Neuron (in vitro differentiated cells): ENCODE measurements around the gene RPAP2.
"Not testable (repeated sequence)": the region's sequence is repeated elsewhere in the genome, so short reads cannot be mapped to it uniquely, and the experiment has no call there.

Experiments used
- H2AFZ ChIP-seq: one replicate; pipeline ENCODE4 v1.6.1; 2013; ENCODE audit warnings: low read depth, mild to moderate bottlenecking, inconsistent platforms, low read length, moderate library complexity
- H3K27me3 ChIP-seq: one replicate; pipeline ENCODE4 v1.6.1; 2013; ENCODE audit warnings: low read length; ENCODE audit not compliant: insufficient read depth
- H3K36me3 ChIP-seq: one replicate; pipeline ENCODE4 v1.6.1; 2013; ENCODE audit warnings: low read length; ENCODE audit not compliant: insufficient read depth
- H3K4me1 ChIP-seq: one replicate; pipeline ENCODE4 v1.6.1; 2013; ENCODE audit warnings: low read length; ENCODE audit not compliant: insufficient read depth
- H3K4me3 ChIP-seq: 2 replicates; pipeline ENCODE4 v1.5.1; 2013; ENCODE audit warnings: mild to moderate bottlenecking, low read length, moderate library complexity
- H3K9me3 ChIP-seq: one replicate; pipeline ENCODE4 v1.6.1; 2013; ENCODE audit warnings: low read length

The RPAP2 gene

GRCh38 chr1:92410706-92411105, 111.8 kb downstream of the RPAP2 start:
- Histone ChIP-seq H2AFZ (no peak overlapping the region), H3K27me3 (no peaks in the 10 kb centered on the region), H3K36me3 (no peaks in the 10 kb centered on the region), H3K4me1 (no peaks in the 10 kb centered on the region), H3K9me3 (no peaks in the 10 kb centered on the region), H3K4me3 (no peak overlapping the region)

- no peaks in the 10 kb centered on the region for H3K27me3 ChIP-seq
- H3K4me3 ChIP-seq: no peak overlapping the region
- no peak overlapping the region for H2AFZ ChIP-seq
These were observed 112.7 kb downstream of the RPAP2 start for GRCh38 chr1:92411511-92411910.

GRCh38 chr1:92419642-92420041, 120.8 kb downstream of the RPAP2 start:
- no peak overlapping the region for H2AFZ ChIP-seq
- H3K9me3 ChIP-seq: no peaks in the 10 kb centered on the region
- H3K4me1 ChIP-seq: no peaks in the 10 kb centered on the region
- no peak overlapping the region for H3K4me3 ChIP-seq
- H3K27me3 ChIP-seq: no peaks in the 10 kb centered on the region
- H3K36me3 ChIP-seq: no peaks in the 10 kb centered on the region

More at GRCh38 chr1:92411511-92411910, 112.7 kb downstream of the RPAP2 start:
- Histone ChIP-seq H3K36me3 (no peaks in the 10 kb centered on the region), H3K4me1 (no peaks in the 10 kb centered on the region), H3K9me3 (no peaks in the 10 kb centered on the region)

GRCh38 chr1:92424381-92424780, 125.5 kb downstream of the RPAP2 start:
- Histone ChIP-seq H3K4me3 (no peak overlapping the region), H3K9me3 (no peaks in the 10 kb centered on the region), H3K27me3 (no peaks in the 10 kb centered on the region), H2AFZ (no peak overlapping the region), H3K4me1 (no peaks in the 10 kb centered on the region), H3K36me3 (no peaks in the 10 kb centered on the region)

GRCh38 chr1:92425617-92426016, 126.8 kb downstream of the RPAP2 start:
- H3K4me1 ChIP-seq: no peaks in the 10 kb centered on the region
- no peaks in the 10 kb centered on the region for H3K36me3 ChIP-seq
- no peak overlapping the region for H2AFZ ChIP-seq
- H3K4me3 ChIP-seq: no peak overlapping the region
- H3K9me3 ChIP-seq: no peaks in the 10 kb centered on the region
- H3K27me3 ChIP-seq: no peaks in the 10 kb centered on the region

GRCh38 chr1:92430030-92430429, 131.2 kb downstream of the RPAP2 start:
- H3K36me3 ChIP-seq: no peaks in the 10 kb centered on the region
- no peaks in the 10 kb centered on the region for H3K9me3 ChIP-seq
- no peak overlapping the region for H3K4me3 ChIP-seq
- no peaks in the 10 kb centered on the region for H3K27me3 ChIP-seq
- H3K4me1 ChIP-seq: no peaks in the 10 kb centered on the region
- no peak overlapping the region for H2AFZ ChIP-seq

- not testable (repeated sequence) for H3K27me3 ChIP-seq, H3K4me3 ChIP-seq, H3K4me1 ChIP-seq, H3K9me3 ChIP-seq, H3K36me3 ChIP-seq, H2AFZ ChIP-seq
These were observed 135.7 kb downstream of the RPAP2 start for GRCh38 chr1:92434572-92434971.

- H3K36me3 ChIP-seq: no peaks in the 10 kb centered on the region
- no peaks in the 10 kb centered on the region for H3K4me1 ChIP-seq
- H2AFZ ChIP-seq: no peak overlapping the region
- no peak overlapping the region for H3K4me3 ChIP-seq
- no peaks in the 10 kb centered on the region for H3K27me3 ChIP-seq
- H3K9me3 ChIP-seq: no peaks in the 10 kb centered on the region
These were observed 140.4 kb downstream of the RPAP2 start for GRCh38 chr1:92439291-92439690.

- Histone ChIP-seq H2AFZ (no peak overlapping the region), H3K4me1 (no peaks in the 10 kb centered on the region), H3K36me3 (no peaks in the 10 kb centered on the region), H3K9me3 (no peaks in the 10 kb centered on the region), H3K27me3 (no peaks in the 10 kb centered on the region), H3K4me3 (no peak overlapping the region)
These were observed 142.4 kb downstream of the RPAP2 start for GRCh38 chr1:92441316-92441696.

- no peaks in the 10 kb centered on the region for H3K4me1 ChIP-seq
- H3K27me3 ChIP-seq: no peaks in the 10 kb centered on the region
- no peaks in the 10 kb centered on the region for H3K36me3 ChIP-seq
- no peaks in the 10 kb centered on the region for H3K9me3 ChIP-seq
- H3K4me3 ChIP-seq: no peak overlapping the region
- H2AFZ ChIP-seq: no peak overlapping the region
These were observed 143.0 kb downstream of the RPAP2 start for GRCh38 chr1:92441697-92442342.

GRCh38 chr1:92442351-92442750, 143.5 kb downstream of the RPAP2 start:
- no peaks in the 10 kb centered on the region for H3K27me3 ChIP-seq
- H3K36me3 ChIP-seq: no peaks in the 10 kb centered on the region
- H2AFZ ChIP-seq: no peak overlapping the region
- H3K4me1 ChIP-seq: no peaks in the 10 kb centered on the region
- H3K9me3 ChIP-seq: no peaks in the 10 kb centered on the region
- no peak overlapping the region for H3K4me3 ChIP-seq

- Histone ChIP-seq H2AFZ (no peak overlapping the region), H3K36me3 (no peaks in the 10 kb centered on the region), H3K4me1 (no peaks in the 10 kb centered on the region), H3K27me3 (no peaks in the 10 kb centered on the region), H3K4me3 (no peak overlapping the region), H3K9me3 (no peaks in the 10 kb centered on the region)
These were observed 145.0 kb downstream of the RPAP2 start for GRCh38 chr1:92443893-92444292.

- no peak overlapping the region for H2AFZ ChIP-seq
- no peak overlapping the region for H3K4me3 ChIP-seq
- H3K27me3 ChIP-seq: no peaks in the 10 kb centered on the region
- H3K9me3 ChIP-seq: no peaks in the 10 kb centered on the region
- H3K4me1 ChIP-seq: no peaks in the 10 kb centered on the region
- H3K36me3 ChIP-seq: no peaks in the 10 kb centered on the region
These were observed 145.5 kb downstream of the RPAP2 start for GRCh38 chr1:92444351-92444750.

GRCh38 chr1:92445865-92446264, 147.0 kb downstream of the RPAP2 start:
- Histone ChIP-seq H3K9me3 (no peaks in the 10 kb centered on the region), H3K27me3 (no peaks in the 10 kb centered on the region), H3K4me1 (no peaks in the 10 kb centered on the region), H3K36me3 (no peaks in the 10 kb centered on the region), H3K4me3 (no peak overlapping the region), H2AFZ (no peak overlapping the region)
